Neuronal stem cell (in vitro differentiated cells): ENCODE data around the gene RPS23.

Experiments used
- DNase-seq: peaks from one replicate; pipeline ENCODE4 v3.0.0-alpha.2; 2013; ENCODE audit warnings: low spot score
- H2AFZ ChIP-seq: one replicate; pipeline ENCODE4 v1.6.1; 2013; ENCODE audit warnings: mild to moderate bottlenecking, low read length, inconsistent platforms
- H2AK5ac ChIP-seq: 2 replicates; pipeline ENCODE4 v1.6.1; 2013; ENCODE audit warnings: low read depth, mild to moderate bottlenecking, inconsistent platforms, low read length, moderate library complexity, mixed read lengths
- H2BK120ac ChIP-seq: 2 replicates; pipeline ENCODE4 v1.6.1; 2013; ENCODE audit warnings: low read depth, mild to moderate bottlenecking, inconsistent platforms, low read length, moderate library complexity, mixed read lengths
- H2BK12ac ChIP-seq: one replicate; pipeline ENCODE4 v1.6.1; 2013; ENCODE audit warnings: low read length, inconsistent platforms
- H2BK15ac ChIP-seq: 2 replicates; pipeline ENCODE4 v1.6.1; 2013; ENCODE audit warnings: mild to moderate bottlenecking, low read length, inconsistent platforms, mixed read lengths
- H2BK5ac ChIP-seq: one replicate; pipeline ENCODE4 v1.6.1; 2013; ENCODE audit warnings: inconsistent platforms, mild to moderate bottlenecking, low read length, moderate library complexity
- H3K14ac ChIP-seq: one replicate; pipeline ENCODE4 v1.6.1; 2013; ENCODE audit warnings: low read length, inconsistent platforms
- H3K18ac ChIP-seq: 2 replicates; pipeline ENCODE4 v1.6.1; 2013; ENCODE audit warnings: low read length, inconsistent platforms
- H3K23ac ChIP-seq: 2 replicates; pipeline ENCODE4 v1.6.1; 2013; ENCODE audit warnings: low read depth, mild to moderate bottlenecking, mixed read lengths, low read length, inconsistent platforms; ENCODE audit not compliant: poor library complexity
- H3K27ac ChIP-seq: replicated peaks from 3 replicates; pipeline ENCODE4 v1.5.1; 2013; ENCODE audit warnings: low read length, inconsistent platforms
- H3K27me3 ChIP-seq, 3 experiments: 2 replicates each; pipeline ENCODE4 v1.6.1; 2013; ENCODE audit warnings: low read length in 3 of 3, mild to moderate bottlenecking in 2 of 3, inconsistent platforms in 1 of 3, low read depth in 1 of 3, mixed read lengths in 1 of 3, moderate library complexity in 1 of 3; ENCODE audit not compliant: control insufficient read depth in 3 of 3, insufficient read depth in 3 of 3
- H3K36me3 ChIP-seq, 2 donors: replicated peaks in 1 of 2; 2 replicates each; pipeline ENCODE4 v1.6.1; 2013; ENCODE audit warnings: low read length in 2 of 2; ENCODE audit not compliant: control insufficient read depth in 2 of 2, insufficient read depth in 2 of 2
- H3K4ac ChIP-seq: 2 replicates; pipeline ENCODE4 v1.6.1; 2013; ENCODE audit warnings: inconsistent platforms, mild to moderate bottlenecking, low read length, moderate library complexity
- H3K4me1 ChIP-seq, 2 donors: 1 replicate in 1 of 2; 2 replicates in 1 of 2; pipeline ENCODE4 v1.6.1; 2013; ENCODE audit warnings: low read length in 2 of 2, low read depth in 1 of 2; ENCODE audit not compliant: control insufficient read depth in 2 of 2, insufficient read depth in 1 of 2
- H3K4me2 ChIP-seq: one replicate; pipeline ENCODE4 v1.6.1; 2013; ENCODE audit warnings: mild to moderate bottlenecking, low read length, inconsistent platforms; ENCODE audit not compliant: insufficient read depth, poor library complexity, severe bottlenecking
- H3K4me3 ChIP-seq, 2 donors: 2 replicates each; pipeline ENCODE4 v1.5.1; 2013; ENCODE audit warnings: low read length in 2 of 2, mild to moderate bottlenecking in 2 of 2, inconsistent platforms in 1 of 2, moderate library complexity in 1 of 2
- H3K79me1 ChIP-seq: one replicate; pipeline ENCODE4 v1.6.1; 2013; ENCODE audit warnings: low read depth, mild to moderate bottlenecking, inconsistent platforms, low read length, moderate library complexity
- H3K9ac ChIP-seq: one replicate; pipeline ENCODE4 v1.6.1; 2013; ENCODE audit warnings: mild to moderate bottlenecking, low read depth, low read length, inconsistent platforms; ENCODE audit not compliant: poor library complexity
- H3K9me3 ChIP-seq, 2 donors: replicated peaks in 1 of 2; 2 replicates each; pipeline versions ENCODE3 to v1.6.1; 2013; ENCODE audit warnings: low read length in 2 of 2, mild to moderate bottlenecking in 2 of 2, inconsistent platforms in 1 of 2, low read depth in 1 of 2, mixed read lengths in 1 of 2, moderate library complexity in 1 of 2; ENCODE audit not compliant: control insufficient read depth in 2 of 2, insufficient read depth in 1 of 2
- H4K8ac ChIP-seq: one replicate; pipeline ENCODE4 v1.6.1; 2013; ENCODE audit warnings: low read depth, mild to moderate bottlenecking, inconsistent platforms, low read length, moderate library complexity
- H4K91ac ChIP-seq: one replicate; pipeline ENCODE4 v1.6.1; 2013; ENCODE audit warnings: low read length, low read depth, mild to moderate bottlenecking, inconsistent platforms; ENCODE audit not compliant: poor library complexity
- WGBS, 2 donors: extraction: QIAGEN DNeasy Blood & Tissue Kit; methylation state at CpG; one replicate each; pipeline ENCODE4 v1.1.7; 2013; ENCODE audit warnings: missing lambda C conversion rate in 2 of 2, mixed read lengths in 1 of 2; ENCODE audit not compliant: insufficient read length in 2 of 2, insufficient replicate concordance in 1 of 2; ENCODE audit errors: extremely low coverage in 2 of 2; 5-methylcytosine and 5-hydroxymethylcytosine counted together

RPS23 gene

DNA sequence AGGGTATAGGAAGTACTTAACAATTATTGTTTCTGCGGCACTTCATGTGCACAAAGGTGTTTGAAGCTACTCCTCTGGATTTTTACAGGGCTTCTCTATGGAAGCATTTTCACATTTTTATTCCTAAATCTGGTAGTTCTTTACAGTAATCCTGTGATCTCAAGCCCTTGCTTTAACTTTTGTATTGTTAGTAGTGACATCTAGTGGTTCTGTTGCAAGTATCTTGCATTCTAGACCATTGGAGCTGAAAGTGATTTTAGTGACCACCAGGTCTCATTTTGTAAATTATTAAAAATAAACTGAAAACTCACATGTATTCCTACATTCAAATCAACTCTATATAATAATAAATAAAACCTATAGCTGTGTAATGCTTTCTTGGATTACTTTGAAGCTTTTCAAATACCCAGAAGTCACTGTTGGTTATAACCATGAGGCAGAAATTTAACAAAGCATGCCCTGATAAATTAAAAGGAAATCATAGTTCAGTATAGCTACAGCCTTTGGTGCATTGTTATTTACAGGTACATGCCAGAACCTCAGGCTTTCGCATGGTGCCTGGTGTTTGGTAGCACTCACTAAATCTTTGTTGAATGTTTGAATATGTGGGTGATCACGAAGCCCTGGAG lies 18.9 kb downstream of the RPS23 start:
- no peak overlapping the region for H3K23ac ChIP-seq
- peak overlapping the region; percentile 56 for H2AFZ ChIP-seq
- no peaks in the 10 kb centered on the region for H3K79me1 ChIP-seq
- no peak overlapping the region for H2BK5ac ChIP-seq
- no peak overlapping the region for H3K27ac ChIP-seq
- H4K91ac ChIP-seq: no peak overlapping the region
- H3K9ac ChIP-seq: no peak overlapping the region
- H2BK120ac ChIP-seq: no peak overlapping the region
- no peak for DNase-seq
- no peak overlapping the region for H2BK15ac ChIP-seq
- H2BK12ac ChIP-seq: no peak overlapping the region
- H3K14ac ChIP-seq: no peak overlapping the region
- no peak overlapping the region for H2AK5ac ChIP-seq
- no CpG with 5 or more reads among the region's 3 CpGs for WGBS, 2 donors
- no peak overlapping the region for H3K4me3 ChIP-seq
- no peaks in the 10 kb centered on the region for H3K27me3 ChIP-seq
- no peaks in the 10 kb centered on the region for H3K36me3 ChIP-seq
- H3K9me3 ChIP-seq: no peaks in the 10 kb centered on the region
- H3K4ac ChIP-seq: no peak overlapping the region
- H3K4me1 ChIP-seq: peaks cover 0 to 2% of the 10 kb centered on the region in 2 donors
- no peak overlapping the region for H3K18ac ChIP-seq
- H3K4me2 ChIP-seq: no peak overlapping the region
- H4K8ac ChIP-seq: no peak overlapping the region

DNA sequence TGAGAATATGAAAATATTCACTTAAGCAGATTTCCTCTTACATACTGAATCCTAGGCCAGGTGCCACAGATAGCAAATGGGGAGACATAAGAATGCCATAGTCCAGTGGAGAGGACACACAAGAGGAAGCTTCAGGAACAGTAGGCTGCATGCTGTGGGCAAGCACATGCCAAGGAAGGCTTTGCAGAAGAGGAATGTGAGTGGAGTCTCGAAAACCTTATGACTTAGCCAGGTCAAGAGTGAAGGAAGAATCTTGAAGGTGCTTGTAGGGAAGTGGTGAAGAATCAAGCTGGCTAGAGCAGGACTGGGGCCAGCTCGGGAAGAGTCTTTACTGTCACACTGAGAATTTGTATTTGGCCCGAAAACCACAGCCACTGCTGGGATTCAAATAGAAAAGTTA lies 20.4 kb downstream of the RPS23 start:
- no peak overlapping the region for H4K8ac ChIP-seq
- H3K4me1 ChIP-seq: peaks cover 0 to 2% of the 10 kb centered on the region in 2 donors
- no peak overlapping the region for H3K9ac ChIP-seq
- no peak overlapping the region for H2AK5ac ChIP-seq
- no peak overlapping the region for H3K18ac ChIP-seq
- H2BK5ac ChIP-seq: no peak overlapping the region
- H4K91ac ChIP-seq: no peak overlapping the region
- H3K27ac ChIP-seq: no peak overlapping the region
- no peak overlapping the region for H2BK120ac ChIP-seq
- H3K79me1 ChIP-seq: no peaks in the 10 kb centered on the region
- no peak overlapping the region for H3K14ac ChIP-seq
- H3K4ac ChIP-seq: no peak overlapping the region
- H2BK12ac ChIP-seq: no peak overlapping the region
- no CpG with 5 or more reads among the region's 3 CpGs for WGBS, 2 donors
- DNase-seq: no peak
- H3K27me3 ChIP-seq: no peaks in the 10 kb centered on the region
- H2BK15ac ChIP-seq: no peak overlapping the region
- H3K36me3 ChIP-seq: no peaks in the 10 kb centered on the region
- H2AFZ ChIP-seq: no peak overlapping the region
- H3K23ac ChIP-seq: no peak overlapping the region
- no peak overlapping the region for H3K4me2 ChIP-seq
- no peaks in the 10 kb centered on the region for H3K9me3 ChIP-seq
- H3K4me3 ChIP-seq: no peak overlapping the region

- no peak overlapping the region for H4K8ac ChIP-seq
- no peaks in the 10 kb centered on the region for H3K79me1 ChIP-seq
- H3K4me2 ChIP-seq: no peak overlapping the region
- no peak overlapping the region for H2BK5ac ChIP-seq
- H3K4me3 ChIP-seq: no peak overlapping the region
- H3K27ac ChIP-seq: no peak overlapping the region
- H4K91ac ChIP-seq: no peak overlapping the region
- no peak overlapping the region for H2AFZ ChIP-seq
- H2BK120ac ChIP-seq: no peak overlapping the region
- H2BK15ac ChIP-seq: no peak overlapping the region
- H3K36me3 ChIP-seq: no peaks in the 10 kb centered on the region
- H3K14ac ChIP-seq: no peak overlapping the region
- WGBS, 2 donors: no CpG with 5 or more reads among the region's 2 CpGs
- H3K9me3 ChIP-seq: no peaks in the 10 kb centered on the region
- no peaks in the 10 kb centered on the region for H3K27me3 ChIP-seq
- H3K23ac ChIP-seq: no peak overlapping the region
- H3K18ac ChIP-seq: no peak overlapping the region
- no peak overlapping the region for H2AK5ac ChIP-seq
- H3K4ac ChIP-seq: no peak overlapping the region
- no peak for DNase-seq
- H3K9ac ChIP-seq: no peak overlapping the region
- no peak overlapping the region for H2BK12ac ChIP-seq
- peaks cover 0 to 2% of the 10 kb centered on the region in 2 donors for H3K4me1 ChIP-seq
These were observed 20.9 kb downstream of the RPS23 start for GRCh38 chr5:82257247-82257646.

GRCh38 chr5:82255844-82256243 lies 22.3 kb downstream of the RPS23 start:
- no CpG with 5 or more reads among the region's 1 CpG for whole genome bisulfite sequencing, 2 donors
- no peak overlapping the region for H3K14ac ChIP-seq
- H4K91ac ChIP-seq: no peak overlapping the region
- H3K4me2 ChIP-seq: no peak overlapping the region
- H4K8ac ChIP-seq: no peak overlapping the region
- no peak overlapping the region for H2BK5ac ChIP-seq
- no peak overlapping the region for H3K18ac ChIP-seq
- H3K9ac ChIP-seq: no peak overlapping the region
- no peaks in the 10 kb centered on the region for H3K79me1 ChIP-seq
- H3K4ac ChIP-seq: no peak overlapping the region
- H2BK15ac ChIP-seq: no peak overlapping the region
- no peak overlapping the region for H2BK12ac ChIP-seq
- no peak overlapping the region for H3K23ac ChIP-seq
- no peak overlapping the region for H2AFZ ChIP-seq
- no peak overlapping the region for H3K27ac ChIP-seq
- H3K27me3 ChIP-seq: no peaks in the 10 kb centered on the region
- no peak overlapping the region for H3K4me3 ChIP-seq
- no peak overlapping the region for H2BK120ac ChIP-seq
- H3K36me3 ChIP-seq: no peaks in the 10 kb centered on the region
- no peak for DNase-seq
- H3K9me3 ChIP-seq: no peaks in the 10 kb centered on the region
- H3K4me1 ChIP-seq: peaks cover 0 to 2% of the 10 kb centered on the region in 2 donors
- no peak overlapping the region for H2AK5ac ChIP-seq
